NOMO-1 treated with dmso at 0.1 percent for 144 hours (cell line): ENCODE measurements around the gene SLC11A2.

ENCODE experiments used
- DNase-seq: peaks from one replicate; lab custom pipeline; 2025; ENCODE audit not compliant: unreplicated experiment; lab: John Stamatoyannopoulos, UW

The SLC11A2 gene

GRCh38 chr12:51025836-51026638 is at the start of gene SLC11A2:
Gene SLC11A2 (minus strand): TSS chr12:51026384. CDS start chr12:51010728, 15,656 bp downstream.
- DNase-seq: peak; percentile 93

DNA sequence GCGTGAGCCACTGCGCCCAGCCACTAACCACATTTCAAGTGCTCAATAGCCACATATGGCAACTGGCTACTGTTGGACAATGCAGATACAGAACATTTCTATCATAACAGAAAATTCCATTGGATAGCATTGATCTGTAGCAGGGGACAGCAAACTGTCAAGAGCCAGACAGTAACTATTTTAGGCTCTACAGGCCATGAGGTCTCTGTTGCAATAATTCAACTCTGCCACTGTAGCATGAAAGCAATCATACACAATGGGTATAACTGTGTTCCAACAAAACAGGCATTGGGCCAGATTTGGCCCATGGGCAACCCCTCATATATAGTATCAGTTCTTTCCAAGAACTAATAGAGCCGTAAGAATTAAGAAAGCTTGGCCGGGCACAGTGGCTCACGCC is 49.2 kb upstream of the SLC11A2 start:
- DNase-seq: no peak

- no peak for DNase-seq
Measured at GRCh38 chr12:51071663-51072062, 45.5 kb upstream of the SLC11A2 start.

GRCh38 chr12:51070004-51070403 is 43.8 kb upstream of the SLC11A2 start:
- DNase-seq: no peak

GRCh38 chr12:51067771-51068170 is 41.6 kb upstream of the SLC11A2 start:
- no peak for DNase-seq

DNA sequence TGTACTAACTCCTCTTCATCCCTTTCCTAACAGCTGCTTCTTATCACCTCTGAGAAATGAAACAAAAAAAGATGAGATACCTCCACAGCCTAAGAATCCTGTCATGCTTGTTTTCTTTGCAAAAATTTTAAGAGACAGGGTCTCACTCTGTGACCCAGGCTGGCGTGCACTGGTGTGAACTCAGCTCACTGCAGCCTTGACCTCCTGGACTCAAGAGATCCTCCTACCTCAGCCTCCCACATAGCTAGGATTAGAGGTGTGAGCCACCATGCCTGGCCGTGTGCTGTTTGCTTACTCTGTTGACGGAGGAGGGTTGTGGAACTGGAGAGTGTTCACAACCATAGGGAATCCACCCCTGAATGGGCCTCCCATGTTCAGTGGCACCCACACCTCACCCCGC is 41.0 kb upstream of the SLC11A2 start:
- DNase-seq: no peak

- no peak for DNase-seq
Measured at GRCh38 chr12:51065530-51065929, 39.3 kb upstream of the SLC11A2 start.

GRCh38 chr12:51062631-51063397 is 36.6 kb upstream of the SLC11A2 start:
- DNase-seq: no peak

DNA sequence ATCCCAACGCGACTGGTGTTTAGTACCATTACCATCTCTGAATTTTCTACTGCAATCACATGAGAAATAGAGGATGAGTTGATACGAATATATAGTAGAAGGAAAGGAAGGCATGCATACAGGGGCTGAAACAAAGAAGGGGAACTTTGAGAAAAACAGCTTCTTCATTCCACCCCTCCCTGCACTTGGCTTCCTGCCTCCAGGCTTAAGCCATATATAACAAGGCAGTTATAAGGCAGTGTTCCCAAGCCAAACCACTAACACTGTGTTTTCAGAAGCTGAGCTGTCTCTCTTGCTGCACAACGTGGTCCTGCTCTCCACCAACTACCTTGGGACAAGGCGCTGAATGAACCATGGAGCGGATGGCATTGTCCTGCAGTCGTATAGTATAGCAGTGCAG is 32.9 kb upstream of the SLC11A2 start:
- DNase-seq: no peak

GRCh38 chr12:51056242-51056641 is 30.1 kb upstream of the SLC11A2 start:
- DNase-seq: peak; percentile 75

DNA sequence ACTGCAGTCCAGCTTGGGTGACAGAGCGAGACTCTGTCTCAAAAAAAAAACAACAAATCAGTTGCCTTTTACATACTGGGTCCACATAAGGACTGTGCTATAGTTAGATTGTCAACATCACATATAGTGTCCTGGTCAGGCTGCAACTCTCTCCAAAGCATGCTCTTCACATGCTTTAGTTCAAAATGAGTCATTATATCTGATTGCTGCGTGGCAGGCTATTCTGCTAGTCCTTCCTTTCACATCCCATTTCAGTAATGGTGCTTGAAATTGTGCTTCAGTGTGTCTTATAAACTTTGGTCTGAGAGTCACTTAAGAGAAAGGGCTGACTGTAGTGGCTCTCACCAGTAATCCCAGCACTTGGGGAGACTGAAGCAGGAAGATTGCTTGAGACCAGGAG is 28.9 kb upstream of the SLC11A2 start:
- DNase-seq: no peak

- no peak for DNase-seq
Measured at GRCh38 chr12:51051787-51052186, 25.6 kb upstream of the SLC11A2 start.

DNA sequence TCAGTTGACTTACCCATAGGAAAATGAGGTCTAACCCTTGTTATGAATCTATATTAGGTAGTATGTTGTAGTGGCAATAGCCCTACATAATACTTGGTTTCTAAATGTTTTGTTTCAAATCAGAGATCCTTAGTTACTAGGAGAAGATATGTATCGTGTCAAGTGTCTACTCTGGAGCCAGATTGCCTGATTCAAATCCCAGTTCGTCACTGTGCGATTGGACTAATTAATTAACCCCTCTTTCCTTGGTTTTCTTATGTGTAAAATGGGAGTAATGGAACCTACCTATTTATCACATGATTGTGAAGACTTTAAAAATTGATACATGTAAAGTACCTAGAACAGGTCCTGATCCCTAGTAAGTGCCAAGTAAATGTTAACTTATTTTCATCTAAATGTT is 23.3 kb upstream of the SLC11A2 start:
- DNase-seq: no peak

GRCh38 chr12:51048661-51049251 is 22.6 kb upstream of the SLC11A2 start:
- no peak for DNase-seq

GRCh38 chr12:51047655-51048540 is 21.7 kb upstream of the SLC11A2 start, which contains the start of gene LETMD1:
Gene LETMD1 (plus strand): TSS chr12:51048327. CDS start chr12:51048357, 30 bp downstream.
- peak; percentile 97 for DNase-seq

GRCh38 chr12:51036279-51036678 is 10.1 kb upstream of the SLC11A2 start:
- DNase-seq: no peak

GRCh38 chr12:51033457-51034089 is 7.4 kb upstream of the SLC11A2 start:
- DNase-seq: no peak

- no peak for DNase-seq
Measured at GRCh38 chr12:51033048-51033447, 6.9 kb upstream of the SLC11A2 start.

GRCh38 chr12:51028813-51029150 is 2.6 kb upstream of the SLC11A2 start:
- no peak for DNase-seq

GRCh38 chr12:51028126-51028812 is 2.1 kb upstream of the SLC11A2 start:
- DNase-seq: peak; percentile 44
